ENCODE results near the gene DGAT2.

Gene DGAT2

GRCh38 chr11:75780888-75781287 is 12.3 kb downstream of the DGAT2 start:
- no peak for FAIRE-seq

- FAIRE-seq, result no peak
These were observed 12.7 kb downstream of the DGAT2 start for GRCh38 chr11:75781296-75781695.

- no peak for FAIRE-seq
These were observed 13.3 kb downstream of the DGAT2 start for GRCh38 chr11:75781831-75782230.

- no peak for FAIRE-seq
These were observed 14.1 kb downstream of the DGAT2 start for GRCh38 chr11:75782540-75783263.

DNA sequence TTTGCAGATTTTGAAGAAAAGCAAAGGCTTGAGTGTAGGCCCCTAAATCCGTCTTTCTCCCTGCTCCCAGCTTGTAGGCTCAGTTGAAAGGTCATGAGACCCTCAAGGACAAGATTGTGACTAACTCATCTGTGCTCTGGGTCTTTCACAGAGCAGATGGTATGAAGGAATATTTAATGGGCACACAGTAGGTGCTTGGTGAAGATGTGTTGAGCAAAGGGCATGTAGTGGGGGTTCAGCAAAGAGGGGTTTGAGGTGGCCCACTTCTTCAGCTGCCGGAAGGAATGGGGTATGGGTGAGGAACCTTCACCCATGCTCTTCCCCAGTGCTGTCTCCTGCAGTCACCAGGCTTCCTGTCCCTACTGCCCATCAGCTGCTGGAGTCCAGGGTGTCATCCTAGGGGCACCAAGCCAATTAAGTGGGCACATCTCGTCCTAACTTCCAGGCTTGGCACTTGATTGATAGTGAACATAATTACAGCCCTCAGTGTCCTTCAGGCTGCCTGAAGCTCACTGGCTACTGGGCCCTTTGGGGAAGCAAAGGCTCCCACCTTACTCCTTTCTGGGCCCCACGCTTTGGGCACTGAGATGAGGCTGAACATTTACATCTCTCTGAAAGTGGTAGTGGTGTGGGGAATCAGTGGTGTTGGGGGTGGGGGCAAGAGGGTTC is 15.0 kb downstream of the DGAT2 start:
- FAIRE-seq, result no peak

DNA sequence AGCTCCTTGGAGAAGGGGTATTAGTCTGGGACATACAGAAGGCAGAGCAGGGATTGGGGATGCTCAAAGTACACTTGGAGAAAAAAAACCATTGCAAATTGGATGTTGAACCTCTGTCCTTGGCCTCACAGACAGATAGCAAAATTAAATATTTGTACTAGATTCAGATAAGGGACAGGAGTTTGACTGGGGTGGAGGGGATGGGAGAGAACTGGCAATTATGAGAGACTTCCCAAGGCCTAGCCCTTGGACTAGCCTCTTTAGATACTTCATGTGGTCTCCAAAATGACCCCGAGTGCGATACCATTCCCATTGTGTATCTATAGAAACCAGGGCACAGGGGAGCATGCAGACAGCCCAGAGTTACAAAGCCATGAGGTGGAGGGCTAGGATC is 15.5 kb downstream of the DGAT2 start:
- no peak for FAIRE-seq

GRCh38 chr11:75784506-75784905 is 15.9 kb downstream of the DGAT2 start:
- no peak for FAIRE-seq

GRCh38 chr11:75785187-75785586 is 16.6 kb downstream of the DGAT2 start:
- FAIRE-seq, result no peak

DNA sequence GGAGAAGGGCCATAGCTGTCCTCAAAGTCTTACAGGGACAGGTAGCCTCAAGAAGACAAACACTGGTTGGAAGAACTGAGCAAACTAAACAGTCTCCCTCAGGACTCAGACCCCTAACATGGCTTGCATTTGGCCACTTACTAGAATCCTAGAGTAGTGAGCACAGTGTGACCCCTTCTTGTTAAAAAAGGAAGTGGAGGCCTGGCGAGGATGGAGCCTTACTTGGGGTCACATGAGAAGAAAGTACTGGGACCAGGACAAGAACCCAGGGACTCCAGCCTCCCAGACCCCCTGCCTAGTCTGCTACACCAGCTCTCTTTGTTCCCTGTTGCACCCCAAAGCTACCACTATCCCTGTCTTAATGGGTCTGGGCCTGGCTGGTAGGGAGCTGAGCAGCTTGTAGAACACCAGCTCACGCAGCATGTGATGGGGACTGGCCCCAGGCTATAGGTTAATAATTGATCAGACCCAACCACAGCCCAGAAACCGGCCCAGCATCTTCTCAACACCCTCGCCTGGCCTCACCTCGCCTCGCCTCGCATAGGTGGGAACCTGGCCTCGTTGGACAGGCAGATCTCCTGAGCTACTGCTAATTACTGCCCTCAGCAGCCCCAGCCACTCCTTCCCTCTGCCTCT is 17.6 kb downstream of the DGAT2 start:
- no peak for FAIRE-seq

DNA sequence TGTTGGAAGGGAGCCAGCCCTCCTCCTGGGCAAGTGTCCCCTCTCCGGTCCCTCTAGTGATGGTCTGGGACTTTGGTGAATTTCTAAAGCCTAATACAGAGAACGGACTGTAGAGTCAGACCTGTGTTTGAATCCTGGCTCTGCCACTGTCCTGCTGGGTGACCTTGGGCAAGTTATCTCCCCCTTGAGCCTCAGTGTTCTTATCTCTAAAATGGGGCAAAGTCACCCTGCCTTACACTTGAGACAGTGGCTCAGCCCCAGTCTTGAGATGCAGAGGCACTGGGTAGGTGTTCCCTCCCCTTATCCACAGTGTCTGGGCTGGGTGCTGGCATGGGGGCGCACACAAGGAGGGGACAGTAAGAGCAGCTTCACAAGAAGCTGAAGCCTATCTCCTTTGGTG is 20.9 kb downstream of the DGAT2 start:
- no peak for FAIRE-seq

DNA sequence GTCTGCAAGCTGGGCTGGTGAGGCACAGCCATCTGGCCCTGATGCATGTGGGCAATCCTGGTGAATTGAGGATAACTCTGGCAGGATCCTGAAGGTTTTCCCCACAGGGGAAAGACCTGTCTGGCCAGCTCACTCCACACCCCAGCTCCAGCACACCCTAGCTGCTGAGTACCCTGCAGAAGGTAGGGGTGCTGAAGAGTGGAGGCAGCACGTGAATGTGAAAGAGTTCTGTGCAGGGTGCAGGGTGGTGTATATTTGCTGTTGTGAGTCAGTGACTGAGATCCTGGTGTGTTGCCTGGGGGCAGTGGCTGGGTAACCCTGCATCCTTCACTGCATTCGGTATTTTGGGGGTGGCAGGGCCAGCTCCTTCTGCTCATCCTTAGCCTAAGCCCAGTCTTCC is 22.4 kb downstream of the DGAT2 start:
- no peak for FAIRE-seq

- no peak for FAIRE-seq
These were observed 23.7 kb downstream of the DGAT2 start for GRCh38 chr11:75792127-75792731.

GRCh38 chr11:75792997-75793800 is 24.6 kb downstream of the DGAT2 start:
- no peak for FAIRE-seq

- no peak for FAIRE-seq
These were observed 25.4 kb downstream of the DGAT2 start for GRCh38 chr11:75793966-75794365.

- no peak for FAIRE-seq
These were observed 26.9 kb downstream of the DGAT2 start for GRCh38 chr11:75795276-75796090.

GRCh38 chr11:75796091-75796435 is 27.5 kb downstream of the DGAT2 start:
- FAIRE-seq, result no peak

GRCh38 chr11:75797116-75797515 is 28.5 kb downstream of the DGAT2 start:
- no peak for FAIRE-seq

DNA sequence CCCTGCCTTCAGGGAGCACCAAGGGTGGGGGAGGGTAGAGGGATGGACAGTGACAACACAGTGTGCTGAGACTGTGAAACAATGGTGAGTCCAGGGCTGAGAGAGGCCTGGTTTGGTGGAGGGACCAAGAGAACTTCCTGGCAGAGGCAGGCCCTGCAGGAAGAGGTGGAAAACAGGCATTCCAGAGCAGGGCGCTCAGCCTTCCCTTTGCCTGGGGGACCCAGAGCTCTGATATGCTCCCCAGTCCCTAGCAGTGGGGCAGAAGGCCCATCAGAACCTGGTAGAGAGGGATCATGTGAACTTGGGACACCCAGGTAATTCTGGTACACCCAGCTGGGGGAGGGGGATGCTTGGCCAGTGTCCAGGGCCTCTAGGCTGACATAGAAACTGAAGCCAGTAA is 29.2 kb downstream of the DGAT2 start:
- no peak for FAIRE-seq

GRCh38 chr11:75800136-75800675 is 31.6 kb downstream of the DGAT2 start:
- FAIRE-seq, result no peak

DNA sequence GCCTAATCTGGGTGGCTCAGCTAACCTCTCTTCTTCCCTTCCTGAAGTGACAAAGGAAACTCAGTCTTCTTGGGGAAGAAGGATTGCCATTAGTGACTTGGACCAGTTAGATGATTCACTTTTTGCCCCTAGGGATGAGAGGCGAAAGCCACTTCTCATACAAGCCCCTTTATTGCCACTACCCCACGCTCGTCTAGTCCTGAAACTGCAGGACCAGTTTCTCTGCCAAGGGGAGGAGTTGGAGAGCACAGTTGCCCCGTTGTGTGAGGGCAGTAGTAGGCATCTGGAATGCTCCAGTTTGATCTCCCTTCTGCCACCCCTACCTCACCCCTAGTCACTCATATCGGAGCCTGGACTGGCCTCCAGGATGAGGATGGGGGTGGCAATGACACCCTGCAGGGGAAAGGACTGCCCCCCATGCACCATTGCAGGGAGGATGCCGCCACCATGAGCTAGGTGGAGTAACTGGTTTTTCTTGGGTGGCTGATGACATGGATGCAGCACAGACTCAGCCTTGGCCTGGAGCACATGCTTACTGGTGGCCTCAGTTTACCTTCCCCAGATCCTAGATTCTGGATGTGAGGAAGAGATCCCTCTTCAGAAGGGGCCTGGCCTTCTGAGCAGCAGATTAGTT is 32.3 kb downstream of the DGAT2 start:
- FAIRE-seq, result no peak

DNA sequence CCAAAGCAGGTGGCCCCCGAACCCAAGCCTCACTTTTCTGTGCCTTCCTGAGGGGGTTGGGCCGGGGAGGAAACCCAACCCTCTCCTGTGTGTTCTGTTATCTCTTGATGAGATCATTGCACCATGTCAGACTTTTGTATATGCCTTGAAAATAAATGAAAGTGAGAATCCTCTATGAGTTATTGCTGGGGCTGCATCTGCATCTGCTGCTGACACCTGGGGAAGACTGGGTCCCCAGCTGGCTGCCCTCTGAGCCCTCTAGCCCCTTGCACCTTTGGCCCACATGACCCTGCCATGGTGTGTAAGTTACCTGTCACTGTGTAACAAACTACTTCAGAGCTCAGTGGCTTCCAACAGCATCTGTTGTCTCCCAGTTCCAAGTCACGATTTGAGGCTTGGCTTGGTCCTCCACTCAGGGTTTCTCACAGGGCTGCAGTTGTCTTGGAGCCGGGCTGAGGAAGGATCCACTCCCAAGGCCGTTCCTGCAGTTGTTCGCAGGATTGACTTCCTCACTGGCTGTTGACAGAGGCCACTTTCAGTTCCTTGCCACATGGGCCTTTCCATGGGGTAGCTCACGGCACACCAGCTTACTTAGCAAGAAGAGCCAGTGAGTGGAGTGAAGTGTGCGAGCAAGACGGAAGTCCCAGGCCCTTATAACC is 32.9 kb downstream of the DGAT2 start:
- no peak for FAIRE-seq
